Naive B cell (primary cell): ENCODE data around the gene AHNAK2. TPM values are rescaled to one million over a fixed set of nuclear protein-coding genes. Genes with fewer than 3 reads are reported as not detected.
"Not testable (repeated sequence)": the region's sequence is repeated elsewhere in the genome, so short reads cannot be mapped to it uniquely, and the experiment has no call there.

Experiments
- ATAC-seq, 2 donors: fragments of 150-1000 bp; cut with Tn5 transposase; 2 replicates each; pipeline ENCODE4 v1.10.0; 2021; ENCODE audit warnings: low read depth in 2 of 2, mild to moderate bottlenecking in 2 of 2, moderate library complexity in 2 of 2
- DNase-seq: peaks from one replicate; pipeline ENCODE4 v3.0.0; 2022
- H3K27ac Mint-ChIP-seq, 6 donors: one replicate each; pipeline ENCODE4 v1.8.0; 2020 to 2022; ENCODE audit warnings: mild to moderate bottlenecking in 6 of 6, mixed read lengths in 6 of 6, moderate library complexity in 5 of 6, inconsistent platforms in 2 of 6
- H3K27me3 Mint-ChIP-seq, 3 donors: one replicate each; pipeline ENCODE4 v1.8.0; 2021 to 2022; ENCODE audit warnings: mixed read lengths in 3 of 3, mild to moderate bottlenecking in 1 of 3
- H3K36me3 Mint-ChIP-seq, 2 donors: one replicate each; pipeline ENCODE4 v1.8.0; 2020 to 2022; ENCODE audit warnings: mixed read lengths in 2 of 2, inconsistent platforms in 1 of 2, mild to moderate bottlenecking in 1 of 2
- H3K4me1 Mint-ChIP-seq, 3 donors: one replicate each; pipeline ENCODE4 v1.8.0; 2020 to 2022; ENCODE audit warnings: mixed read lengths in 3 of 3, inconsistent platforms in 1 of 3, mild to moderate bottlenecking in 1 of 3, moderate library complexity in 1 of 3
- H3K4me3 Mint-ChIP-seq, 8 donors: one replicate each; pipeline ENCODE4 v1.8.0; 2020 to 2022; ENCODE audit warnings: mild to moderate bottlenecking in 8 of 8, mixed read lengths in 8 of 8, moderate library complexity in 8 of 8, inconsistent platforms in 2 of 8
- H3K9me3 Mint-ChIP-seq, 7 donors: one replicate each; pipeline ENCODE4 v1.8.0; 2020 to 2022; ENCODE audit warnings: mixed read lengths in 7 of 7, mild to moderate bottlenecking in 5 of 7, inconsistent platforms in 2 of 7, moderate library complexity in 1 of 7
- polyA plus RNA-seq, 6 donors: library from polyadenylated mRNA; unstranded; fragments of 300-500 nt; fragmentation: Illumina TruSeq; gene quantifications; one replicate each; pipeline ENCODE4 v1.2.3, GENCODE V29; 2021; ENCODE audit warnings: low read depth in 6 of 6

The AHNAK2 gene
- polyA plus RNA-seq, 6 donors from 2014 or later = 0.63 to 0.92 (median 0.70) TPM; not detected in 1

- no peak for ATAC-seq
- no peaks in the 10 kb centered on the region for H3K27me3 Mint-ChIP-seq
- peak overlapping the region in 4 of 8 donors; percentile 5 to 89 (median 39) for H3K4me3 Mint-ChIP-seq
- peaks cover 33 to 57% (median 39%) of the 10 kb centered on the region in 3 donors for H3K4me1 Mint-ChIP-seq
- peaks cover 0 to 2% (median 0%) of the 10 kb centered on the region in 7 donors for H3K9me3 Mint-ChIP-seq
- no peak for DNase-seq
- H3K27ac Mint-ChIP-seq = peak overlapping the region in 2 of 6 donors; percentile 17 to 49
- no peaks in the 10 kb centered on the region for H3K36me3 Mint-ChIP-seq
These were observed 49.6 kb downstream of the AHNAK2 start for GRCh38 chr14:104928391-104929133.

- Mint-ChIP-seq H3K36me3 (no peaks in the 10 kb centered on the region), H3K27ac (no peak overlapping the region), H3K4me1 (peaks cover 40 to 59% (median 42%) of the 10 kb centered on the region in 3 donors)
These were observed 50.3 kb downstream of the AHNAK2 start for GRCh38 chr14:104927901-104928300.

GRCh38 chr14:104927432-104927816, 50.8 kb downstream of the AHNAK2 start:
- Mint-ChIP-seq H3K36me3 (no peaks in the 10 kb centered on the region), H3K27me3 (no peaks in the 10 kb centered on the region), H3K4me3 (peak overlapping the region in 7 of 8 donors; percentile 56 to 92 (median 84)), H3K4me1 (peaks cover 43 to 62% (median 44%) of the 10 kb centered on the region in 3 donors), H3K9me3 (peaks cover 0 to 2% (median 0%) of the 10 kb centered on the region in 7 donors), H3K27ac (no peak overlapping the region)
- no peak for DNase-seq
- ATAC-seq = no peak

More at GRCh38 chr14:104927901-104928300, 50.3 kb downstream of the AHNAK2 start:
- no peaks in the 10 kb centered on the region for H3K27me3 Mint-ChIP-seq
- ATAC-seq (no peak), DNase-seq (no peak)
- H3K4me3 Mint-ChIP-seq = peak overlapping the region in 7 of 8 donors; percentile 3 to 92 (median 81)
- H3K9me3 Mint-ChIP-seq = peaks cover 0 to 2% (median 0%) of the 10 kb centered on the region in 7 donors

GRCh38 chr14:104926619-104927431, 51.3 kb downstream of the AHNAK2 start:
- no peaks in the 10 kb centered on the region for H3K27me3 Mint-ChIP-seq
- peaks cover 0 to 2% (median 0%) of the 10 kb centered on the region in 7 donors for H3K9me3 Mint-ChIP-seq
- ATAC-seq = peak; percentile 80 to 81
- peaks cover 43 to 65% (median 50%) of the 10 kb centered on the region in 3 donors for H3K4me1 Mint-ChIP-seq
- no peaks in the 10 kb centered on the region for H3K36me3 Mint-ChIP-seq
- DNase-seq = peak; percentile 87
- H3K4me3 Mint-ChIP-seq = peak overlapping the region; percentile 84 to 96 (median 90)
- H3K27ac Mint-ChIP-seq = peak overlapping the region; percentile 59 to 98 (median 85)

- H3K4me3 Mint-ChIP-seq = peak overlapping the region; percentile 88 to 96 (median 92)
- DNase-seq = no peak
- H3K4me1 Mint-ChIP-seq = peaks cover 43 to 73% (median 57%) of the 10 kb centered on the region in 3 donors
- H3K36me3 Mint-ChIP-seq = no peaks in the 10 kb centered on the region
- no peak for ATAC-seq
- peaks cover 0 to 2% (median 0%) of the 10 kb centered on the region in 7 donors for H3K9me3 Mint-ChIP-seq
- no peaks in the 10 kb centered on the region for H3K27me3 Mint-ChIP-seq
- H3K27ac Mint-ChIP-seq = peak overlapping the region; percentile 59 to 98 (median 85)
These were observed 52.1 kb downstream of the AHNAK2 start for GRCh38 chr14:104925855-104926609.

- Mint-ChIP-seq H3K27me3 (no peaks in the 10 kb centered on the region), H3K4me3 (peak overlapping the region; percentile 88 to 96 (median 92)), H3K4me1 (peaks cover 43 to 74% (median 58%) of the 10 kb centered on the region in 3 donors), H3K9me3 (peaks cover 0 to 2% (median 0%) of the 10 kb centered on the region in 7 donors), H3K27ac (peak overlapping the region in 5 of 6 donors; percentile 60 to 94 (median 91)), H3K36me3 (no peaks in the 10 kb centered on the region)
- ATAC-seq (no peak), DNase-seq (no peak)
These were observed 52.8 kb downstream of the AHNAK2 start for GRCh38 chr14:104925214-104925854.

GRCh38 chr14:104924421-104925213, 53.6 kb downstream of the AHNAK2 start, which contains the start of gene PLD4:
Gene PLD4, plus strand, starts transcription at chr14:104924879. Its CDS starts 2,262 bp downstream, at chr14:104927141.
- H3K9me3 Mint-ChIP-seq = peaks cover 0 to 2% (median 0%) of the 10 kb centered on the region in 7 donors
- ATAC-seq (peak; percentile 58 to 61), DNase-seq (peak; percentile 79)
- H3K27me3 Mint-ChIP-seq = no peaks in the 10 kb centered on the region
- peak within 1 kb of the TSS; percentile 87 to 96 (median 91) for H3K27ac Mint-ChIP-seq
- H3K4me1 Mint-ChIP-seq = peaks cover 43 to 74% (median 56%) of the 10 kb centered on the region in 3 donors
- peak within 1 kb of the TSS; percentile 88 to 96 (median 92) for H3K4me3 Mint-ChIP-seq
- H3K36me3 Mint-ChIP-seq = no peaks in the 10 kb centered on the region

GRCh38 chr14:104923640-104924420, 54.3 kb downstream of the AHNAK2 start:
- DNase-seq (peak; percentile 34), ATAC-seq (no peak)
- H3K36me3 Mint-ChIP-seq = no peaks in the 10 kb centered on the region
- H3K27ac Mint-ChIP-seq = peak overlapping the region; percentile 87 to 96 (median 91)
- H3K4me1 Mint-ChIP-seq = peaks cover 41 to 71% (median 56%) of the 10 kb centered on the region in 3 donors
- no peaks in the 10 kb centered on the region for H3K27me3 Mint-ChIP-seq
- H3K9me3 Mint-ChIP-seq = peaks cover 0 to 2% (median 0%) of the 10 kb centered on the region in 7 donors
- peak overlapping the region; percentile 88 to 96 (median 92) for H3K4me3 Mint-ChIP-seq

- Mint-ChIP-seq H3K4me3 (no peak overlapping the region), H3K27ac (no peak overlapping the region), H3K27me3 (no peaks in the 10 kb centered on the region), H3K36me3 (no peaks in the 10 kb centered on the region), H3K9me3 (peaks cover 0 to 2% (median 0%) of the 10 kb centered on the region in 7 donors), H3K4me1 (peaks cover 22 to 38% (median 36%) of the 10 kb centered on the region in 3 donors)
- DNase-seq = no peak
- no peak for ATAC-seq
These were observed 58.2 kb downstream of the AHNAK2 start for GRCh38 chr14:104919993-104920315.

GRCh38 chr14:104919152-104919992, 58.8 kb downstream of the AHNAK2 start:
- H3K27ac Mint-ChIP-seq, H3K9me3 Mint-ChIP-seq, DNase-seq, H3K36me3 Mint-ChIP-seq, ATAC-seq, H3K4me3 Mint-ChIP-seq, H3K27me3 Mint-ChIP-seq: not testable (repeated sequence)
- peaks cover 16 to 33% (median 30%) of the 10 kb centered on the region in 3 donors for H3K4me1 Mint-ChIP-seq
